HG03575 (cell line): ENCODE data around the gene AP4E1.
A peak's percentile ranks its signal among the peaks of the same experiment; 100 is the strongest.
"Not testable (repeated sequence)": the region's sequence is repeated elsewhere in the genome, so short reads cannot be mapped to it uniquely, and the experiment has no call there.

Source experiments
- ATAC-seq: cut with Tn5 transposase; IDR thresholded peaks from one replicate; pipeline ENCODE4 v1.9.1; 2021; ENCODE audit not compliant: unreplicated experiment, insufficient number of reproducible peaks, low FRiP score; ENCODE audit errors: extremely low read depth

AP4E1 gene

GRCh38 chr15:50908209-50909009 is at the start of gene AP4E1:
TSS of gene AP4E1 (plus strand) at chr15:50908683. CDS start at chr15:50908779, 96 bp downstream.
- no peak for ATAC-seq

GRCh38 chr15:50860824-50861223 is 47.7 kb upstream of the AP4E1 start:
- no peak for ATAC-seq

- ATAC-seq, result no peak
These were observed 45.9 kb upstream of the AP4E1 start for GRCh38 chr15:50862553-50862952.

GRCh38 chr15:50864873-50865272 is 43.6 kb upstream of the AP4E1 start:
- no peak for ATAC-seq

- no peak for ATAC-seq
These were observed 42.7 kb upstream of the AP4E1 start for GRCh38 chr15:50865515-50866353.

GRCh38 chr15:50871832-50872231 is 36.7 kb upstream of the AP4E1 start:
- ATAC-seq, result no peak

- no peak for ATAC-seq
These were observed 35.6 kb upstream of the AP4E1 start for GRCh38 chr15:50872832-50873426.

GRCh38 chr15:50873935-50874361 is 34.5 kb upstream of the AP4E1 start:
- ATAC-seq, result no peak

GRCh38 chr15:50875238-50875637 is 33.2 kb upstream of the AP4E1 start:
- ATAC-seq, result not testable (repeated sequence)

GRCh38 chr15:50876260-50876988 is 32.1 kb upstream of the AP4E1 start:
- no peak for ATAC-seq

- no peak for ATAC-seq
These were observed 31.5 kb upstream of the AP4E1 start for GRCh38 chr15:50876989-50877360.

- peak; percentile 33 for ATAC-seq
These were observed 29.4 kb upstream of the AP4E1 start for GRCh38 chr15:50879016-50879617.

- ATAC-seq, result no peak
These were observed 28.3 kb upstream of the AP4E1 start for GRCh38 chr15:50880206-50880605.

- ATAC-seq, result no peak
These were observed 27.8 kb upstream of the AP4E1 start for GRCh38 chr15:50880651-50881114.

- no peak for ATAC-seq
These were observed 27.1 kb upstream of the AP4E1 start for GRCh38 chr15:50881121-50882048.

GRCh38 chr15:50883903-50884302 is 24.6 kb upstream of the AP4E1 start:
- ATAC-seq, result no peak

- no peak for ATAC-seq
These were observed 23.9 kb upstream of the AP4E1 start for GRCh38 chr15:50884540-50884939.

GRCh38 chr15:50886139-50886467 is 22.4 kb upstream of the AP4E1 start:
- no peak for ATAC-seq
